GM19463 (cell line): ENCODE results near the gene CCNB1.
"Not testable (repeated sequence)": the region's sequence is repeated elsewhere in the genome, so short reads cannot be mapped to it uniquely, and the experiment has no call there.

Source experiments
- ATAC-seq: cut with Tn5 transposase; IDR thresholded peaks from one replicate; pipeline ENCODE4 v1.9.1; 2021; ENCODE audit warnings: mild to moderate bottlenecking, moderate library complexity; ENCODE audit not compliant: unreplicated experiment

The CCNB1 gene

DNA sequence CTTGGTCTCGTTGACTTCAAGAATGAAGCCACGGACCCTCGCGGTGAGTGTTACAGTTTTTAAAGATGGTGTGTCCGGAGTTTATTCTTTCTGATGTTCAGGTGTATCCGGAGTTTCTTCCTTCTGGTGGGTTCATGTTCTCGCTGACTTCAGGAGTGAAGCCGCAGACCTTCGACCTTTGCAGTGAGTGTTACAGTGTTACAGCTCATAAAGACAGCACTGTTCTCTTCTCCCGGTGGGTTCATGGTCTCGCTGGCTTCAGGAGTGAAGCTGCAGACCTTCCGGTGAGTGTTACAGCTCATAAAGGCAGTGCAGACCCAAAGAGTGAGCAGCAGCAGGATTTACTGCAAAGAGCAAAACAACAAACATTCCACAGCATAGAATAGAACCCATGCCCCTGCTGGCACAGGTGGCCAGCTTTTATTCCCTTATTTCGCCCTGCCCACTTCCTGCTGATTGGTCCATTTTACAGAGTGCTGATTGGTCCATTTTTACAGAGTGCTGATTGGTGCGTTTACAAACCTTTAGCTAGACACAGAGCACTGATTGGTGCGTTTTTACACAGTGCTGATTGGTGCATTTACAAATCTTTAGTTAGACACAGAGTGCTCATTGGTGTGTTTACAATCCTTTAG, 14.8 kb downstream of the CCNB1 start:
- ATAC-seq: not testable (repeated sequence)

GRCh38 chr5:69184621-69185020, 17.7 kb downstream of the CCNB1 start:
- ATAC-seq: no peak

DNA sequence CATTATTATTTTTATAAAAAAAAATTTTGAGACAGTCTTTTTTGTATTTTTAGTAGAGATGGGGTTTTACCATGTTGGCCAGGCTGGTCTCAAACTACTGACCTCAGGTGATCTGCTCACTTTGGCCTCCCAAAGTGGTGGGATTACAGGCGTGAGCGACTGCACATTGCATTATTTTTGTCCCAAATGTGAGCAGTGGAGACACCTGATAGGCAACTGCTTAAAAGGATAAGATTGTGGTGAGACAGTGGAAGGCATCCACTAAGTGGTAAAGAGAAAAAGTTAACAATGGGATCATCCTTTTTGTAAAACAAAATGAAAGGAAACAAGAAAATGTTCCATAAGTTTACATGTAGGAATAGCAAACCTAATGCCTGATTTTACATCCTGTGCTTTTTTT, 20.4 kb downstream of the CCNB1 start:
- ATAC-seq: no peak

- ATAC-seq: no peak
Measured at GRCh38 chr5:69188811-69189161, 21.8 kb downstream of the CCNB1 start.

- peak; percentile 97 for ATAC-seq
Measured at GRCh38 chr5:69189162-69190086, 22.5 kb downstream of the CCNB1 start, which contains the start of gene CENPH. Gene CENPH, plus strand, starts transcription at chr5:69189583. Its CDS starts 52 bp downstream, at chr5:69189635.

DNA sequence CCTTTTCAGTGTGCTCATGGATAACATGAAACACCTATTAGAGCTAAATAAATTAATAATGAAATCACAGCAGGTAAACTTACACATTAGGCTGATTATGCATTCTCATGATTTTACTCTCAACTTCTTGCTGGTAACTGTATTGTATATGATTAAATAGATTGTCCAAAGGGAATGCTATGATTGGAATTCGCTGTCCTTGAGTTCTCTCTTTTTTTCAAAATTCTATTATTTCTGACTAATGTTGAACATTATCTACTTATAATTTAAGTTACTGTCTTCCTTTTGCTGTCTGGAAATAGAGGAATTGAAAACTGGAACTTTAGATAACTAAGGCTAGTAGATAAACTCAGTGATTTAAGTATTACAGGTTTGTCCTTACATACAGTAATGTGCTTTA, 35.5 kb downstream of the CCNB1 start:
- no peak for ATAC-seq

DNA sequence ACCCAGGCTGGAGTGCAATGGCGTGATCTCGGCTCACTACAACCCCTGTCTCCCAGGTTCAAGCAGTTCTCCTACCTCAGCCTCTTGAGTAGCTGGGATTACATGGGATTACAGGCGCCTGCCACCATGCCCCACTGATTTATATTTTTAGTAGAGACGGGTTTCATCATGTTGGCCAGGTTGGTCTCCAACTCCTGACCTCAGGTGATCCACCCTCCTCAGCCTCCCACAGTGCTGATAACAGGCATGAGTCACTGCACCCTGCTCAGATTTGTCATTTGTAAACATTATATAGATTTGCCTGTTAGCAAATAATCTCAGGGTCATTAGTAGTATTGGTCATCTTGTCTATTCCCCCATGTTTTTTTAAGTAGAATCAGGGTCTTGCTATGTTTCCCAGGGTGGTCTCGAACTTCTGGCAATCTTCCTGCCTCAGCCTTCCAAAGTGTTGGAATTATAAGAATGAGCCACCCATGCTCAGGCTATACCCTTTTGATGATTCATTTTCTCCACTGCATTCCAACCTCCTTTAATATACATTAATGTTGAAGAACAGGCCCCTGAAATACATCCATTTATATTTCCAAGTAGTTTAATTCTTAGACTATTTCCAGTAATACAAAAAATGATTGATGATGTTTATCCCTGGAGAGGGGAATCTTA, 39.7 kb downstream of the CCNB1 start:
- ATAC-seq: no peak

- no peak for ATAC-seq
Measured at GRCh38 chr5:69209602-69210001, 42.7 kb downstream of the CCNB1 start.

GRCh38 chr5:69211200-69211599, 44.2 kb downstream of the CCNB1 start:
- ATAC-seq: no peak

DNA sequence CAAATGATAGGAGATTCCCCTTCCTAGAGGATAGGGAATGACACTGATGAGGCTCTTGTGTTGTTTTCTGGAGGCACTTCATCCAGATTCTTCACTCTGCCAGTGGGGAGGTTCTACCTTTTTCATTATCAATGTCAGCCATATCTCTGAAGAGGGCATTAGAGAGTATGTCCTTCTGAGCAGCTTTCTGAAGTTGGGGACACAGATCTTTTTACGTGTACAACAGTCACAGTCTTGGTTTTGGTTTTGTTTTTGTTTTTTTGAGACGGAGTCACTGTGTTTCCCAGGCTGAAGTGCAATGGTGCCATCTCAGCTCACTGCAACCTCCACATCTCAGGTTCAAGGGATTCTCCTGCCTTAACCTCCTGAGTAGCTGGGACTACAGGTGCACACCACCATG, 45.1 kb downstream of the CCNB1 start:
- ATAC-seq: no peak

- ATAC-seq: no peak
Measured at GRCh38 chr5:69213513-69214215, 46.7 kb downstream of the CCNB1 start.

GRCh38 chr5:69217151-69217511, 50.2 kb downstream of the CCNB1 start:
- no peak for ATAC-seq

GRCh38 chr5:69217548-69218526, 50.9 kb downstream of the CCNB1 start:
- peak; percentile 94 for ATAC-seq

- no peak for ATAC-seq
Measured at GRCh38 chr5:69219939-69220338, 53.0 kb downstream of the CCNB1 start.

DNA sequence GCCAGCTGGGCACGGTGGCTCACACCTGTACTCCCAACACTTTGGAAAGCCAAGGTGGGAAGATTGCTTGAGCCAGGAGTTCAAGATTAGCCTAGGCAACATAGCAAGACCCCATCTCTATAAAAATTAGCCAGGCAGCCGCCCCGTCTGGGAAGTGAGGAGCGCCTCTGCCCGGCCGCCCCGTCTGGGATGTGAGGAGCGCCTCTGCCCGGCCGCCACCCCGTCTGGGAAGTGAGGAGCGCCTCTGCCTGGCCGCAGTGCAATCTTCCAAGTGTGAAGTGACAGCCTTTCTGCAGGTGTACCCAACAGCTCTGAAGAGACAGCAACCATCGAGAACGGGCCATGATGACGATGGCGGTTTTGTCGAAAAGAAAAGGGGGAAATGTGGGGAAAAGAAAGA, 53.4 kb downstream of the CCNB1 start:
- ATAC-seq: not testable (repeated sequence)

DNA sequence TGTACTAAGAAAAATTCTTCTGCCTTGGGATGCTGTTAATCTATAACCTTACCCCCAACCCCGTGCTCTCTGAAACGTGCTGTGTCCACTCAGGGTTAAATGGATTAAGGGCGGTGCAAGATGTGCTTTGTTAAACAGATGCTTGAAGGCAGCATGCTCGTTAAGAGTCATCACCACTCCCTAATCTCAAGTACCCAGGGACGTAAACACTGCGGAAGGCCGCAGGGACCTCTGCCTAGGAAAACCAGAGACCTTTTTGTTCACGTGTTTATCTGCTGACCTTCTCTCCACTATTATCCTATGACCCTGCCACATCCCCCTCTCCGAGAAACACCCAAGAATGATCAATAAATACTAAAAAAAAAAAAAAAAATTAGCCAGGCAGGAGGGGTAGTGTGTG, 53.9 kb downstream of the CCNB1 start:
- not testable (repeated sequence) for ATAC-seq

DNA sequence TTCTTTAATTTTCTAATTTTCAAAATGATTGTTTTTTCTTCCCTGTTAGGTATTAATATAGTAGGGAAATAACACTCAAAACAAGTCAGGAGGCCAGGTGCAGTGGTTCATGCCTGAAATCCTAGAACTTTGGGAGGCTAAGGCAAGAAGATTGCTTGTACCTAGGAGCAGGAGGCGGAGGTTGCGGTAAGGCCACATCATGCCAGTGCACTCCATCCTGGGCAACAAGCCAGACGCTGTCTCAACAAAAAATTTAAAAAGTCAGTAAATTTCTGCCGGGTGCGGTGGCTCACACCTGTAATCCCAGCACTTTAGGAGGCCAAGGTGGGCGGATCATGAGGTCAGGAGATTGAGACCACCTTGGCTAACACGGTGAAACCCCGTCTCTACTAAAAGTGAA, 57.6 kb downstream of the CCNB1 start:
- ATAC-seq: no peak

DNA sequence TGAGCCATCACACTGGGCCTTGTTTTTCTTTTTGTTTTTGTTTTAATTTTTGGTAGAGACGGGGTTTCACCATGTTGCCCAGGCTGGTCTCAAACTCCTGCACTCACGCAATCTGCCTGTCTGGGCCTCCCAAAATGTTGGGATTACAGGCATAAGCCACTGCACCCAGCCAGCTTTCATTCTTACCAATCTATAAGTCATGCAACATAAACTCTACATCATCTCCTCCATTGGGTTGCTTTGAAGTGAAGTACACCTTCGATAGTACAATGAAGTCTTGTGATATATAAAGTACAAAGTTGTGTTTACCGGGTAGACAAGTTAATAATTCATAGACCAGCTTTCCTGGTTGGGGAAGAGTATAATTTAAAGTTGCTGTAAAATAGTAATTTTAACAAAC, 58.9 kb downstream of the CCNB1 start:
- ATAC-seq: no peak
